Stomach (tissue), 9 donors: ENCODE measurements around the gene ZBTB42. TPM values are rescaled to one million over a fixed set of nuclear protein-coding genes. Genes with fewer than 3 reads are reported as not detected.
A peak's percentile ranks its signal among the peaks of the same experiment; 100 is the strongest.

Experiments used
- DNase-seq, 2 donors: peaks; one replicate each; pipeline versions ENCODE4 v3.0.0 to v3.0.0-alpha.2; 2013 to 2019
- H3K27ac ChIP-seq, 5 donors: fragments of 200-600 bp in 4 of 5; sonication (generic) in 4 of 5; one replicate each; pipeline ENCODE4 v1.5.1; 2013 to 2019; ENCODE audit warnings: mild to moderate bottlenecking in 1 of 5, moderate library complexity in 1 of 5
- H3K27me3 ChIP-seq, 3 donors: fragments of 200-600 bp; sonication (generic); one replicate each; pipeline ENCODE4 v1.5.1; 2017 to 2019; ENCODE audit warnings: mixed run types in 1 of 3
- H3K36me3 ChIP-seq, 4 donors: fragments of 200-600 bp; sonication (generic); 1 replicate in 3 of 4; 2 replicates in 1 of 4; pipeline ENCODE4 v1.5.1; 2016 to 2019
- H3K4me1 ChIP-seq, 4 donors: fragments of 200-600 bp; sonication (generic); one replicate each; pipeline ENCODE4 v1.5.1; 2016 to 2019
- H3K4me3 ChIP-seq, 4 donors: fragments of 200-600 bp; sonication (generic) in 3 of 4; one replicate each; pipeline ENCODE4 v1.5.1; 2016 to 2019; ENCODE audit warnings: mild to moderate bottlenecking in 1 of 4
- H3K9me3 ChIP-seq, 4 donors: fragments of 200-600 bp; sonication (generic); one replicate each; pipeline ENCODE4 v1.5.1; 2016 to 2019
- EP300 ChIP-seq: sonication (generic); formaldehyde crosslinking; IDR thresholded peaks from one replicate; pipeline ENCODE4 v1.6.1; 2017; ENCODE audit warnings: antibody characterized with exemption
- POLR2A ChIP-seq, 4 donors: fragments of 450-650 bp; IDR thresholded peaks; one replicate each; pipeline ENCODE4 v1.6.1; 2016; ENCODE audit warnings: antibody characterized with exemption in 4 of 4, control low read depth in 2 of 4, mild to moderate bottlenecking in 1 of 4, moderate library complexity in 1 of 4
- POLR2AphosphoS5 ChIP-seq, 3 donors: sonication (generic); formaldehyde crosslinking; IDR thresholded peaks; one replicate each; pipeline ENCODE4 v1.6.1; 2016; ENCODE audit warnings: antibody characterized with exemption in 3 of 3
- WGBS, 5 donors: extraction: QIAGEN DNeasy Blood & Tissue Kit in 3 of 5; methylation state at CpG; one replicate each; pipeline versions ENCODE4 v1.1.5 to v1.1.7; 2013 to 2018; 5-methylcytosine and 5-hydroxymethylcytosine counted together
- intact Hi-C: fragments of 100-400 bp; cut with DNase I; formaldehyde crosslinking; loops from one replicate; pipeline ENCODE4 v1.15.1; 2023; ENCODE audit warnings: low total_unique reads
- polyA plus RNA-seq, 3 donors: library from polyadenylated mRNA; stranded (reverse); fragments of 200-250 nt; gene quantifications; one replicate each; pipeline ENCODE4 v1.2.3, GENCODE V29; 2013
- total RNA-seq, 5 donors: library from RNA; depleted of rRNA; stranded (reverse); fragments of >200 nt; gene quantifications; one replicate each; pipeline versions ENCODE4 v1.1.0 to v1.2.3, GENCODE V29; 2014 to 2016
- TF ChIP-seq, protein P1 (sequence below), 7 experiments: fragments of 450-650 bp in 4 of 7; fragments of 200-600 bp in 3 of 7; sonication (generic) in 3 of 7; IDR thresholded peaks; one replicate each; pipeline ENCODE4 v1.5.1; 2016 to 2019; ENCODE audit warnings: antibody characterized with exemption in 7 of 7, control low read depth in 2 of 7, mild to moderate bottlenecking in 1 of 7
- donor health status: healthy with polysubstance abuse.
- donor health status: Bipolar disorder and iron deficiency.
- donor health status: healthy.

ZBTB42 gene
- total and polyA plus RNA-seq, 8 donors: 4.6 to 59.7 (median 6.7) TPM

DNA sequence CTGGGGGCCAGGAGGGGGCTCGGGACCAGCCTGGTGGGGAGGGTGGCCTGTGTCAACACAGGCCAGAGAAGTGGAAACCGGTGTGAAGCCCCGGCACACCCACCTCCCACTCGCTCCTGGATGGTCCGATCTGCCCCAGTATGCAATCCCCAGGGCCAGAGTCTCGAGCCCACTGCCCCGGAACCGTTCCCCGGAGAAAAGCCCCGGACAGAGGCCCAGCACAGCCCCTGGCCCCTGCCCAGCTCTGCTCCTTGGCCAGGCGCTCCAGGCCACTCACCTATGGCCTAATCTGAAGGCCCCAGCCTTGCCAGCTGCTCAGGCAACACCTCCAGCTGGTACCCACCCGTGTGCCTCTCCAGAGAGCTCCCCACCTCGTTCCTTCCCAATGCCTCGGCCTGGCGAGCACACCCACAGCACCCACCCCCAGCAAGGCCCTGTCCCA is 23.1 kb upstream of the ZBTB42 start:
- H3K36me3 ChIP-seq: peaks cover 22 to 96% (median 78%) of the 10 kb centered on the region in 4 donors
- intact Hi-C loops: loop anchor here (10.0 kb wide), 1 partner anchor 47 kb away; no protein-coding TSS in a partner anchor
- 64 to 82% (median 72%) methylated on average over 10 to 15 of the region's 15 CpGs for WGBS, 5 donors
- peaks cover 9 to 58% (median 47%) of the 10 kb centered on the region in 4 donors for H3K4me1 ChIP-seq
- H3K27ac ChIP-seq: peak overlapping the region in 2 of 5 donors; percentile 23 to 50
- no peaks in the 10 kb centered on the region for H3K9me3 ChIP-seq
- no peak for DNase-seq
- no peak overlapping the region for H3K4me3 ChIP-seq
- TF ChIP-seq POLR2AphosphoS5 (IDR thresholded peaks at IDR 0.05): no peak
- TF ChIP-seq, protein P1, sequence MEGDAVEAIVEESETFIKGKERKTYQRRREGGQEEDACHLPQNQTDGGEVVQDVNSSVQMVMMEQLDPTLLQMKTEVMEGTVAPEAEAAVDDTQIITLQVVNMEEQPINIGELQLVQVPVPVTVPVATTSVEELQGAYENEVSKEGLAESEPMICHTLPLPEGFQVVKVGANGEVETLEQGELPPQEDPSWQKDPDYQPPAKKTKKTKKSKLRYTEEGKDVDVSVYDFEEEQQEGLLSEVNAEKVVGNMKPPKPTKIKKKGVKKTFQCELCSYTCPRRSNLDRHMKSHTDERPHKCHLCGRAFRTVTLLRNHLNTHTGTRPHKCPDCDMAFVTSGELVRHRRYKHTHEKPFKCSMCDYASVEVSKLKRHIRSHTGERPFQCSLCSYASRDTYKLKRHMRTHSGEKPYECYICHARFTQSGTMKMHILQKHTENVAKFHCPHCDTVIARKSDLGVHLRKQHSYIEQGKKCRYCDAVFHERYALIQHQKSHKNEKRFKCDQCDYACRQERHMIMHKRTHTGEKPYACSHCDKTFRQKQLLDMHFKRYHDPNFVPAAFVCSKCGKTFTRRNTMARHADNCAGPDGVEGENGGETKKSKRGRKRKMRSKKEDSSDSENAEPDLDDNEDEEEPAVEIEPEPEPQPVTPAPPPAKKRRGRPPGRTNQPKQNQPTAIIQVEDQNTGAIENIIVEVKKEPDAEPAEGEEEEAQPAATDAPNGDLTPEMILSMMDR (IDR thresholded peaks at IDR 0.05): no peak
- TF ChIP-seq EP300: no peak
- TF ChIP-seq POLR2A (IDR thresholded peaks at IDR 0.05): no peak
- no peaks in the 10 kb centered on the region for H3K27me3 ChIP-seq

DNA sequence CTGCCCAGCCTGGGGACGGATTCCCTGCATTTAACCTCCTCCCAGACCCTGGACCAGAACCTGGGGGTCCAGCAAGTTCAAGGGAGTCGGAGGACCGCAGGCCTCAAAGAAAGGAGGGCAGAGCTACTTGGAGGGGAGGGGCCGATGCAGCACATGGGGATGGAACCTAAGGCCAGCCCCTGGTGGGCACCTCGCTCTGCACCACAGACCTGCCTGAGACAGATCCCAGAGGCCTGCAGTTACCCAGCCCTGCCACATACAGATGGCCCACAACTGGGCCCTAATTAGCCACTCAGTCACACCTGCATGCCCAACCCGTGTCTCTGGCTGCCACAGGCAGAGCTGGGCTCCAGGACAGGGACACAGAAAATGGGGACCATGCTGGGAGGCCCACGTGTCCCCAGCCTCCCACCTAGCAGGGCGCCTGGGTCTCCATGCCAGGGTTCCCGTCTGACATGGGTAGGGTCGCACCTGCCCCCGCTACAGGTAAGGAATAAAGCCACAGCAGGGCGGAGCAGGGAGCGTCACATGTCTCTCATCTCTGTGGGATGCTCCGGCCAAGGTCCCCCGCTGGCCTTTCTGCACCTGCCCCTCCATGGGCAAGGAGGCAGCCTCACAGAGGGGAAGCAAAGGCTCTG is 22.1 kb upstream of the ZBTB42 start:
- no peaks in the 10 kb centered on the region for H3K9me3 ChIP-seq
- TF ChIP-seq, protein P1 (IDR thresholded peaks at IDR 0.05): no peak
- TF ChIP-seq POLR2AphosphoS5 (IDR thresholded peaks at IDR 0.05): no peak
- TF ChIP-seq POLR2A (IDR thresholded peaks at IDR 0.05): no peak
- no peak for TF ChIP-seq EP300
- H3K27ac ChIP-seq: no peak overlapping the region
- H3K36me3 ChIP-seq: peaks cover 17 to 95% (median 69%) of the 10 kb centered on the region in 4 donors
- no peak for DNase-seq
- intact Hi-C loops: loop anchor here (10.0 kb wide), 1 partner anchor 46 kb away; no protein-coding TSS in a partner anchor
- no peaks in the 10 kb centered on the region for H3K27me3 ChIP-seq
- 83 to 92% (median 84%) methylated on average over 7 to 15 of the region's 15 CpGs for WGBS, 5 donors
- peaks cover 9 to 57% (median 44%) of the 10 kb centered on the region in 4 donors for H3K4me1 ChIP-seq
- H3K4me3 ChIP-seq: no peak overlapping the region

DNA sequence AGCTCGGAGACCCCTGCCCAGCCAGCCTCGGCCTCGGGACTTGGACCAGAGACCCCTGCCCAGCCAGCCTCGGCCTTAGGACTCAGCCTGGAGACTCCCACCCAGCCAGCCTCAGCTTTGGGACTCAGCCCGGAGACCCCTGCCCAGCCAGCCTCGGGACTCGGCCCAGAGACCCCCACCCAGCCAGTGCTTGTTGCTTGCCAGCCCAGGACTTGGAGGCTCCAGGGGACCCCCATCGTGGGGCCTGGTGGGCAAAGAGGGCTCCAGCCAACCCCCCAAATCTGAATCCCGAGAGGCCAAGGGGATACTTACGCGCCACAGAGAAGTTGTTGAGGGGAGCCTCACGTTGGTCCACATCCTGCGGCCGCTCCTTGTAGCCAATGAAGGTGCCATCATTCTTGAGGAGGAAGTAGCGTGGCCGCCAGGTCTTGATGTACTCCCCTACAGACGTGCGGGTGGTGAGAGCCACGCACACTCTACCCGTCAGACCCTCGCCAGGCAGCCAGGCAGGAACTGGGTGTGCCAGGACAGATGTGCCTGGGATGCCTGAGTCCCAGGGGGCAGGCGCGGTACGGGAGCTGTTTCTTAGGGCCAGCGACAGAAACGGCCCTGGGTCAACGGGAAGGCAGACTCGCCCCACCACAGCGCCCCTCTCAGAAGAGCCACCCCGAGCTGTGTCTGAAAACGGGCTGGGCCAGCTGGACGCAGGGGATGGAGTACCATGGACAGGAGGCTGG is 21.0 kb upstream of the ZBTB42 start:
- no peak overlapping the region for H3K4me3 ChIP-seq
- no peak overlapping the region for H3K27ac ChIP-seq
- intact Hi-C loops: loop anchor here (10.0 kb wide), 1 partner anchor 45 kb away; no protein-coding TSS in a partner anchor
- no peaks in the 10 kb centered on the region for H3K27me3 ChIP-seq
- DNase-seq: no peak
- peaks cover 17 to 84% (median 57%) of the 10 kb centered on the region in 4 donors for H3K36me3 ChIP-seq
- peaks cover 7 to 60% (median 44%) of the 10 kb centered on the region in 4 donors for H3K4me1 ChIP-seq
- 89 to 91% (median 89%) methylated on average over 20 to 32 of the region's 32 CpGs for WGBS, 5 donors
- TF ChIP-seq EP300 (no peak), POLR2AphosphoS5 (IDR thresholded peaks at IDR 0.05) (no peak), POLR2A (IDR thresholded peaks at IDR 0.05) (no peak)
- TF ChIP-seq, protein P1 (IDR thresholded peaks at IDR 0.05): no peak
- no peaks in the 10 kb centered on the region for H3K9me3 ChIP-seq

DNA sequence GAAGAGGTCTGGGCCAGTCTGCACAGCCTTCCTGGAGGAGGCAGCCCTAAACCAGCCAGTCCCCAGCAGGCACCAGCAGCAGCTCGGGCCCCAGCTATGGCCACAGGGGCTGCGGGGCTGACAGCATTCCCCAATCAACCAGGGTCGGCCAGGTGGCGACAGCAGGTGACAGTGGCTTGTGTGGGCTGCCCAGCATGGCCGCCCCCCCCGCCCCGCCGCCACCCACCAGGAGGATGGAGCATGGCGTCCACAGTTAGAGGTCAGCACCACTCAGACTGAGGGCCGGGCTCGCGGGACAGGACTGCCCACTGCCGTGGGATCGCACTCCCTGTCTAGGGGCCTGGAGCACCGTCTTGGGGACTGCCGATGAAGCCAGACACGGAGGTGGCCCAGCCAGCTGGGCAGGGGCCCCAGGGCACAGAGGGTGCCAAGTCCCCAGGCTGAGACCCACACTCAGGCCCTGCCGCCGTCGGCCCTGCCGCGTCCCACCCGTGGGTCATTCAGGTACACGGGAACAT is 20.3 kb upstream of the ZBTB42 start:
- TF ChIP-seq POLR2A (IDR thresholded peaks at IDR 0.05) (no peak), EP300 (no peak), POLR2AphosphoS5 (IDR thresholded peaks at IDR 0.05) (no peak)
- TF ChIP-seq, protein P1 (IDR thresholded peaks at IDR 0.05): no peak
- H3K36me3 ChIP-seq: peaks cover 17 to 78% (median 51%) of the 10 kb centered on the region in 4 donors

More for the DNA sequence above, 20.3 kb upstream of the ZBTB42 start:
- H3K4me3 ChIP-seq: no peak overlapping the region
- 87 to 94% (median 90%) methylated on average over 24 of the region's 24 CpGs for WGBS, 5 donors
- no peak for DNase-seq
- intact Hi-C loops: no loop called here
- no peaks in the 10 kb centered on the region for H3K9me3 ChIP-seq
- no peaks in the 10 kb centered on the region for H3K27me3 ChIP-seq
- peaks cover 10 to 60% (median 44%) of the 10 kb centered on the region in 4 donors for H3K4me1 ChIP-seq
- H3K27ac ChIP-seq: no peak overlapping the region
